Measurements from ENCODE around the gene TBC1D22A.
"Not testable (repeated sequence)": the region's sequence is repeated elsewhere in the genome, so short reads cannot be mapped to it uniquely, and the experiment has no call there.

Gene TBC1D22A

DNA sequence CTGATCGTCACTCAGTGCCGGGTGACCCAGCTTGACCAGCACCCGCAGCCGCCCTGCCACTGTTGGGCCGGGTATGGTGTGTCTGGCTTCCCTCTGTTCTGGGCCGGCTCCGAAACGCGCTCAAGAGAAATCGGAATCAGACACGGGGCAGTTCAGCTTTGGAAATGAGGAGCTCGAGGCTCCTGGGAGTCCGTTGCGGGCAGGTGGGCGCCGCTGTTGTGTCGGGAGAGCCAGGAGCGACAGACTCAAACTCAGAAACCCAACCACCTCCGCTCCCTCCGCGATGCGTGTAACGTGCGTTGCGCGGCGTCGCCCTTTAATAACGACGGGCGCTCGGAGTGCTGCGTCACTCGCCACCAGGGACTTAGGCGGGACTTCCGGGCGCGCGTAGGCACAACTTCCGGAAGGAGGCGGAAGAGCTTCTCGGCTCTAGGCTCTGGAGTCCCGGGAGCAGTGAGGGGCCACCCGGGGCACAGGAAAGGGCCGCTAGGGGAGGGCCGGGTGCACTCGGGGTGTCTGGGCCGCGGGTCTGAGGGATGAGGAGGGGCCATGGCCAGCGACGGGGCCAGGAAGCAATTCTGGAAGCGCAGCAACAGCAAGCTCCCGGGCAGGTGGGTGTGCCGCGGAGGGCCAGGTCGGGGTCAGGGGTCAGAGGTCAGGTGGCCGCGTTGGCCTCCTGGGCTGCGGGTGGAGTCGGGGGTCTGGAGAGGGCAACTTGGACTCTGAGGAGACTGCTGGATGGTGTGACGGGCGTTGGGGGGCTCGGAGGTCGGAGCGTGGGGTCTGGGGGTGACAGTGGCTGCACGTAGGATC, at the start of gene TBC1D22A:
Gene TBC1D22A, plus strand, starts transcription at position 413 of the 813 bp plus-strand sequence. Its CDS starts 137 bp downstream, at position 550.
- DNase-seq (ENCODE audit: low read depth in 2 of 2), result peak; percentile 81 to 83

- no peak for DNase-seq (ENCODE audit: low read depth in 2 of 2)
Measured at GRCh38 chr22:46714550-46714949, 47.9 kb upstream of the TBC1D22A start.

GRCh38 chr22:46719921-46720320, 42.5 kb upstream of the TBC1D22A start:
- DNase-seq (ENCODE audit: low read depth in 2 of 2), result no peak

GRCh38 chr22:46721501-46722085, 40.9 kb upstream of the TBC1D22A start:
- DNase-seq (ENCODE audit: low read depth in 2 of 2), result no peak

GRCh38 chr22:46723882-46724281, 38.6 kb upstream of the TBC1D22A start:
- DNase-seq (ENCODE audit: low read depth in 2 of 2), result no peak

DNA sequence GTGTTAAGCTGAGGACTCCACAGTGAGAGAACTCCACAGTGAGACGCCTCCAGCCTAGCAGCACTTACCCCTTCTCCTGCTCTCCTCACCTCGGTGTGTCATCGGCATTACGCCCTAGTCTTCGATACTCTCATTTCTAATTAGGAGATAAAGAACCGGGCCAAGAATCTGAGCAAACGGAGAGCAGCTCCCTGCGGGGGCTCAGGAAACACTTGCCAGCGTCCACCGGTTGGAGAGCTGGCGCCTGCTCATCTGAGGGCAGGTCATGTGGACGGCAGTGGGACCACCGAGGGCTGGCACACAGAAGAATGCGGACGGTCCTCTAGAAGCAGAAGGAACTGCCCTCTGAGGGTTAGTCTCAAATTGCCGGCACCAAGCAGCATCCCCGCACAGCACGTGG, 37.4 kb upstream of the TBC1D22A start:
- DNase-seq (ENCODE audit: low read depth in 2 of 2), result no peak

- no peak for DNase-seq (ENCODE audit: low read depth in 2 of 2)
Measured at GRCh38 chr22:46726066-46726985, 36.1 kb upstream of the TBC1D22A start.

DNA sequence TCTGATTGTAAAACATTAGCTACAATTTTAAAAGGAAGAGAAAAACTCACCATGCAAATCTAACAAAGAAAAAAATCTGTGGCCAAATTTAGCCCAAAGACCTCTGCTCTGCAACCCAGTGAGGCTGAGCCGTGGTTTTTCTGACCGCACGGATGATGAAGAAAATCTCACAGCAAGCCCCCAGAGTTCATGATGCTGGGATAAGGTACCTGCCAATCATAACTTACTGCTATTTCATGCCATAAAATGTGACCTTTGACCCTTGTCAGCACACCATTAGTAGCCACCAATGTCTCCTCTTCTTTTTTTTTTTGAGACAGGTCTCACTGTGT, 35.5 kb upstream of the TBC1D22A start:
- no peak for DNase-seq (ENCODE audit: low read depth in 2 of 2)

DNA sequence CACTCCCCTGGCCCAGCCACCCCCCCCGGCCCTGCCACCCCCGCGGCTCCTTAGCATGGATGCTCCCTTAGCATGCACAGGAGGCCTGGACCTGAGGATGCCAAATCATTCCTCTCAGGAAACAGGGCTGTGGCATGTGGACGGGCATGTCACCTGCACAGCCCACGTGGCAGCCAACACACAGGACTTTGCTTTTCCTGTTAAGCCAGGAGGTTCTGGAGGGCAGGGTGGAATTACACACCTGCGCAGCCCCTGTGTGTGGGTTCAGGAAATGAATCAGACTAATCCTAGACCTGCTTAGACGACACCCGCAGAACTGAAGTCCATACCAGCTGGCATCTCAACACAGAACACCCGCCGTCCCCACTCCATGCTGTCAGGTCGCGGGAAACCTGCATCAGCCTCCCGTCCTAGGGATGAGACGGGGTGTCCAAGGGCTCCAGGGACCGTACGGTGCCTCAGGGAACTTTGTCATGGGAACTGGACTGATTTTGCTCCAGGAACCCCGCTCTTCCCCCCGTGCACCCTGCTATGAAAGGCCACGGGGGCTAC, 34.6 kb upstream of the TBC1D22A start:
- DNase-seq (ENCODE audit: low read depth in 2 of 2), result no peak

DNA sequence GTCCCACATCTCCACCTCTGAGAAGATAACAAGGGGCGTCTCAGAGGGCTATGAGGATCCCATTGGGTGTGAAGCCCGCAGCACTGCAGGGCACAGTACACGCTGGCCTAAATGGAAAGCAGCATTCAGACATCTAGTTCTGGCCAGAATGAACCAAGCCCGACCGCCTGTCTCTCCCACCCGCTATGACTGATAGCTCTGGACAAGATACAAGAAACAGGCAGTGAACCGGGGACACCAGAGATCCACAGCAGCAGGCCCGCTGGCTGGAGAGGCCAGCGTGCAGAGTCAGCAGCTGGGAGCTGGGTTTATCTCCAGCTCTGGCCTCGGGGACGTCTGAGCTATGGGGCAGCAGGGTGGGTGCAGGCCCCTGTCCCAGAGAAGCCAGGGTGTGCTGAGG, 34.0 kb upstream of the TBC1D22A start:
- DNase-seq (ENCODE audit: low read depth in 2 of 2), result no peak

- no peak for DNase-seq (ENCODE audit: low read depth in 2 of 2)
Measured at GRCh38 chr22:46730568-46731245, 31.7 kb upstream of the TBC1D22A start.

GRCh38 chr22:46731246-46732040, 31.0 kb upstream of the TBC1D22A start:
- DNase-seq (ENCODE audit: low read depth in 2 of 2), result no peak

GRCh38 chr22:46732041-46732379, 30.4 kb upstream of the TBC1D22A start:
- DNase-seq (ENCODE audit: low read depth in 2 of 2), result no peak

DNA sequence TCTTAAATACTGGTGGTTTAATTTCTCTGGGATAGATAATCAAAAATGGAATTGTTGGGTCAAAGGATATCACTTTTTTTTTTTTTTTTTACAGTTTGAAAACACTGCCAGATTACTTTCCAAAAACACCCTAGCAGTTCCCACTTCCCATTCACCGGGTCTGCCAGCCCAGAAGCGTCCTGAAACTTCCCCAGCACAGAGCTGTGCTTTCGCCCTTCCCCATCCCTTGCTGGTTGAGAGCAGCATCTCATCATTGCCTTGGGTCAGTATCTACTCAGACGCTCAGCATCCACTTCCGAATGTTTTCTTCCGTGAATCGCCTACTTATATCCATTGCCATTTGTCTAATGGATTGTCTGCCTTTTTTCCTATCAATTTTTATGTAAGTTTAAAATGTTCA, 29.9 kb upstream of the TBC1D22A start:
- no peak for DNase-seq (ENCODE audit: low read depth in 2 of 2)

GRCh38 chr22:46734213-46734722, 28.2 kb upstream of the TBC1D22A start:
- DNase-seq (ENCODE audit: low read depth in 2 of 2), result not testable (repeated sequence)

GRCh38 chr22:46734830-46735453, 27.5 kb upstream of the TBC1D22A start:
- no peak for DNase-seq (ENCODE audit: low read depth in 2 of 2)

- no peak for DNase-seq (ENCODE audit: low read depth in 2 of 2)
Measured at GRCh38 chr22:46735747-46736608, 26.5 kb upstream of the TBC1D22A start.

- DNase-seq (ENCODE audit: low read depth in 2 of 2), result no peak
Measured at GRCh38 chr22:46736705-46737104, 25.7 kb upstream of the TBC1D22A start.
